GM12864 (cell line): ENCODE data around the gene ZSWIM4.

ENCODE experiments used
- DNase-seq: peaks from one replicate; pipeline ENCODE4 v3.0.0-alpha.2; 2011; ENCODE audit warnings: low read depth
- H3K4me3 ChIP-seq: 2 replicates; pipeline ENCODE4 v1.5.1; 2011; ENCODE audit warnings: mild to moderate bottlenecking, low read depth, low read length, control low read depth
- CTCF ChIP-seq: IDR thresholded peaks from 2 replicates; pipeline ENCODE4 v1.5.1; 2011; ENCODE audit warnings: low read depth, mild to moderate bottlenecking, moderate library complexity, low read length, control low read depth, inconsistent platforms; ENCODE audit errors: missing control alignments

Gene ZSWIM4

DNA sequence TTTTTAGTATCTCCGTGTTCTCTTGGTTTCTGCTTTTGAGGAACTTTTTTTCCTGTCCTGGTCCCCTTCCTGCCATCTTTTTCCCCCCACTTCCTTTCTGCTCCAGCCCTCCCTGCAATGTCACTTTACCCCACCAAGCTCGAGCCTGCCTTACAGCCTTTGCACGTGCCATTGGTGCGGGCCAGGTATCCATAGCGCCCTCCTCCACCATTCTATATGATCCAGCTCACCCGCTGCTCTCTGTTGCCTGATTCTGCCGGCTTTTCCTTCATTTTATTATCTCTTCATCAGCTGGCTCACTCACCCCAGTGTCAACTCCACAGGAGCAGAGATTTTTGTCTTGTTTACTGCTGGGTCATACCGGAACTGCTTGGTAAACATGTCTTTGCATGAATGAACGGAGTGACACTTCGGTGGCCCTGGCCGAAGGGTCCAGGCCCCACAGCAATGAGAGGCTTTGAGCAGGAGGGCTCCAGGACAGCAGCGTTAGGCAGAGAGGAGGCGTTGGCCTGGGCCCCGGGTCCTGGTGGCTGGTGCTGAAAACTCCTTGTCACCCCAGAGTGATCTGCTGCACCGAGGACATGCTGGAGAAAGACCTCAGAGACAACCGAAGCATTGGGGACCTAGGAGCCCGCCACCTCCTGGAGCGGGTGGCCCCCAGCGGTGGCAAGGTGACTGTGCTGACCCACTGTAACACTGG, 29.7 kb upstream of the ZSWIM4 start:
- TF ChIP-seq CTCF, result no peak
- no peak for DNase-seq
- H3K4me3 ChIP-seq, result peak overlapping the region; percentile 88

DNA sequence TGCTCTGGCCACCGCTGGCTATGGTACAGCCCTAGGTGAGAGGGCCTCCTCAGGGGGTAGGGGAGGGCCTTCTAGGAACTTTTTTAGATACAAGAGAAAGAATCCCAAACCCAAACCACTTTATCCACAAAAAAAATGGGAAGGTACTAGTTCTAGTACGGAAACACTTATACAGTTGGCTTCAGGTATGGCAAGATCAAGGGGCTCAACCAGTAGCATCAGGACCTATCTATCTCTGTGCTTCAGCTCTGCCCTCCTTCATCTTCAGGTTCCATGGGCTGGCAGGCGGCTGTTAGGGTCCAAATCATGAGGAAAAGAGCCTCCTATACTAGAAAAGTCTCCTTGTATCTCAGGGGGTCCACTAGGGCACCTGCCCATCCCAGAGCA, 29.2 kb upstream of the ZSWIM4 start:
- DNase-seq, result no peak
- H3K4me3 ChIP-seq, result no peak overlapping the region
- TF ChIP-seq CTCF, result no peak

DNA sequence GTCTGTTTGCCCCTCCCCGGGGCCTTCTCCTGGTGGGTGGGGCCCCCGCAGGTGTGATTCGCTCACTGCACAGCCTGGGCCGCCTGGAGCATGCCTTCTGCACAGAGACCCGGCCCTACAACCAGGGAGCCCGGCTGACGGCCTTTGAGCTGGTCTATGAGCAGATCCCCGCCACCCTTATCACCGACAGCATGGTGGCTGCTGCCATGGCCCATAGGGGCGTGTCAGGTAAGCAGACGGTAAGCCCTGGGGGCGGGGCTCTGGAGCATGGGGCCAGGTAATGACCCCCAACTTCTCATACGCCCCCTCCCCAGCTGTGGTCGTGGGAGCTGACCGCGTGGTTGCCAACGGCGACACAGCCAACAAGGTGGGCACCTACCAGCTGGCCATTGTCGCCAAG, 26.7 kb upstream of the ZSWIM4 start:
- TF ChIP-seq CTCF, result no peak
- DNase-seq, result no peak
- no peak overlapping the region for H3K4me3 ChIP-seq

DNA sequence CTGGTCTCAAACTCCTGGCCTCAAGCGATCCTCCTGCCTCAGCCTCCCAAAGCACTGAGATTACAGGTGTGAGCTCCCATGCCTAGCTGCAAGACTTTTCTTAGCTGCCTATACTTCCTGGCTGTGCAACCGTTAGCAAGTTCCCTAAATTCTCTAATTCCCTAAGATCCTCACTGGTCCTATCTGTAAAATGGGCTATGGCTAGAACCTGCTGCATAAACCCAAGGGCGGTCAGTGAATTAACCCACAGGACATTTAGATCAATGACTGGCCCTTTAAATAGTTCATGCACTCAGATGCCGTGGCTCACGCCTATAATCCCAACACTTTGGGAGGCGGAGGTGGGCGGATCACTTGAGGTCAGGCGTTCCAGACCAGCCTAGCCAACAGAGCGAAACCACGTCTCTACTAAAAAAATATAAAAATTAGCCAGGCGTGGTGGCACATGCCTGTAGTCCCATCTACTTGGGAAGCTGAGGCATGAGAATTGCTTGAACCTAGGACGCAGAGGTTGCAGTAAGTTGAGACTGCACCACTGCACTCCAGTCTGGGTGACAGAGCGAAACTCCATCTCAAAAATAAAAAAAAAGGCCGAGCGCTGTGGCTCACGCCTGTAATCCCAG, 25.1 kb upstream of the ZSWIM4 start:
- no peak for TF ChIP-seq CTCF
- H3K4me3 ChIP-seq, result no peak overlapping the region
- no peak for DNase-seq

DNA sequence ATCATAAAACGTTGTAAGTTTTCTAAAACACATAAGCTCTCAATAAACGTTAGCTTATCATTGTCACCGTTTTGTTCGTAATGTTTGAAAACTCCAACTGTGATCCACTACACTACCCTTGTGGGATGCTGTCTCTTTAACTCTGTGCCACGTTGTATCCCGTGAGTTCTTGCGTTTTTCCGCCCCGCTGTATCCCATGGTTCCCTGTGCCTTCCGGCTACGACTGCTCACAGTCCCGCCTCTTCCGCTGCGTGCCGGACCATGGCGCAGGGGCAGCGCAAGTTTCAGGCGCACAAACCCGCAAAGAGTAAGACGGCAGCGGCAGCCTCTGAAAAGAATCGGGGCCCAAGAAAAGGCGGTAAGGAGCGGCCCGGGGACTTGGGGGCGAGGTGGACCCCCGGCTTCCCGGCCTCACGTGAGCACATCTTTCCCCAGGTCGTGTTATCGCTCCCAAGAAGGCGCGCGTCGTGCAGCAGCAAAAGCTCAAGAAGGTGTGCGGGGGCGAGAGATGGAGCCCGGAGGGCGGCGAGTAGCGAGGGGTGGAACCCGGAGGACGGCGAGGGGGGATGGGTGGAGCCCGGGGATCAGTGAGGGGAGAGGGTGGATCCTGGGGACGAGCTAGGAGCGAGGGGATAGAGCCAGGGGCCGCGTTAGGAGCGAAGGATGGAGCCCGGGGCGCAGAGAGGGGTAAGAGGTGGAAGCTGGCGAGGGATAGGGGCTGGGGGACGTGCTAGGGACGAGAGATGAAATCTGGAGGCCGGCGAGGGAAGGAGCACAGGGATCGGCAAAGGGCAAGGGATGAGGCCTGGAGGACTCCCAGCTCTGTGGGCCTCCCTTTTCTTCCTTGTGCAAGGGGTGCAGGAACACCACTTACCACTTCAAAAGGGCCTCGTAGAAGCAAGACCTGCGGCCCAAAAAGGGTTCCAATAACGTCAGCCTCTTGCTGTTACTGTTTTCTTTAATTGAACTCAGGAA, 20.7 kb upstream of the ZSWIM4 start, which contains the start of gene C19orf53:
TSS of gene C19orf53 (plus strand) at position 240 of the 975 bp plus-strand sequence. CDS start at position 262, 22 bp downstream.
- H3K4me3 ChIP-seq, result peak within 1 kb of the TSS; percentile 99
- peak; percentile 79 for DNase-seq
- TF ChIP-seq CTCF, result no peak

DNA sequence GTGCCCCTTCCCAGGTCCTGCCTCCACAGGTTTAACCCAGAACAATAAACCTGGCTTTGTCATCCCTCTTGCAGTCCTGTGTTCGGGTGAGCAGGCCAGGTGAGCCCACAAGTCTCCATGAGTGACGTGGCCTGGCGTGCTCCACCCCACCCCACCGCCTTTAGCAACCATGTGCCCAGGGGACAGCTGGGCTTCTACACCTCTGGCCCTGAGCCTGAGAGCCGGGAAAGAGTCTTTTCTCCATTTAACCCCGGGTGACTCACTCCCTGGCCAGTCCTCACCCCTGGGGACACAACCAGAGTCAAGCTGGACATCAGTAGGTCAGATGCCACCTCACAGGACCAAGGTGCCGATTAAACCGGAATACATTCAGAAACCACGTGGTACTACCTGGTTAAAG, 16.8 kb upstream of the ZSWIM4 start:
- no peak for TF ChIP-seq CTCF
- H3K4me3 ChIP-seq, result no peak overlapping the region
- DNase-seq, result no peak
